Left lung (tissue), 10 donors: ENCODE results near the gene SPTA1. TPM values are rescaled to one million over a fixed set of nuclear protein-coding genes. Genes with fewer than 3 reads are reported as not detected.

Source experiments
- ATAC-seq: fragments of 200-7000 bp; cut with Tn5 transposase; one replicate; pipeline ENCODE4 v1.9.1; 2020; ENCODE audit warnings: moderate library complexity
- DNase-seq, 4 donors: peaks; one replicate each; pipeline ENCODE4 v3.0.0-alpha.2; 2013 to 2020
- H3K27ac ChIP-seq, 2 donors: fragments of 200-600 bp; sonication (generic) in 1 of 2; one replicate each; pipeline versions ENCODE4 v1.5.0 to v1.8.0; 2020 to 2021
- H3K27me3 ChIP-seq, 2 donors: fragments of 200-600 bp; sonication (generic) in 1 of 2; one replicate each; pipeline versions ENCODE4 v1.5.0 to v1.8.0; 2020 to 2021
- H3K36me3 ChIP-seq, 2 donors: fragments of 200-600 bp; sonication (generic) in 1 of 2; one replicate each; pipeline versions ENCODE4 v1.5.0 to v1.8.0; 2020 to 2021
- H3K4me1 ChIP-seq, 2 donors: fragments of 200-600 bp; one replicate each; pipeline ENCODE4 v1.8.0; 2021
- H3K4me3 ChIP-seq, 2 donors: fragments of 200-600 bp; sonication (generic) in 1 of 2; one replicate each; pipeline versions ENCODE4 v1.5.0 to v1.8.0; 2020 to 2021; ENCODE audit warnings: mild to moderate bottlenecking in 1 of 2
- H3K9me3 ChIP-seq, 2 donors: fragments of 200-600 bp; sonication (generic) in 1 of 2; one replicate each; pipeline versions ENCODE4 v1.5.0 to v1.8.0; 2020 to 2021
- intact Hi-C, 2 donors: fragments of 100-400 bp; cut with DNase I; formaldehyde crosslinking; loops; one replicate each; pipeline versions ENCODE4 v1.11.2 to v1.14.2; 2022
- polyA plus RNA-seq, 6 donors: library from polyadenylated mRNA; unstranded; fragments of 120-200 nt; gene quantifications; one replicate each; pipeline ENCODE4 v1.2.1, GENCODE V29; 2013; ENCODE audit not compliant: insufficient read length in 6 of 6
- total RNA-seq, 2 donors: library from RNA; stranded (reverse); fragmentation: NEBNext Ultra II Directional; extraction: Animal tissue kit (Norgen Biotek cat#: 25700); gene quantifications; one replicate each; pipeline ENCODE4 v1.2.1, GENCODE V29; 2021
- TF ChIP-seq, protein P1 (sequence below), 2 donors: fragments of 200-600 bp; sonication (generic) in 1 of 2; IDR thresholded peaks; one replicate each; pipeline versions ENCODE4 v1.5.0 to v1.8.0; 2021; ENCODE audit warnings: antibody characterized with exemption in 2 of 2
- donor health status: DM: no; HTN: yes; CAD: no.
- donor health status: DM: no; HTN: no; CAD: no.

The SPTA1 gene
- total and polyA plus RNA-seq, 8 donors, result 0.06 to 13.3 (median 9.3) TPM

DNA sequence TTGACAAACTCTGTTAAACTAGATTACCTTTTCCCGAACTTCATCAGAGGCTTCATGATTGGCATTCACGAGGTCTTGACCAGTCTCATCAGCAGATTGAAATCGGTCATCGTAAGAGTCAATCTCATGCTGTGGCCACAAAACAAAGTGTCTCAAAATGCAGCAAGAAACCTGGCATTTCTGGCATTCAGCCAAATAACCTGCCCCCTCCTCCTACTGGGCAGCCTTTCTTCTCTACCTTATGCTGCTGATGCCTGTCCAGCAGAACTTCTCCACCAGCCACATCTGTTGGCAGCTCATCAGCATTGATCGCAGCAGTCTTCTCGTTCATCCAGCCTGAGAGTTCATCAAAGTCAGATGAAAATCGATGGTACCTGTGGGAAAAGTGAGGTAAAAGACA, 12.2 kb downstream of the SPTA1 start:
- DNase-seq (no peak), ATAC-seq (no peak)
- intact Hi-C loops, result no loop called here
- Histone ChIP-seq H3K36me3 (no peaks in the 10 kb centered on the region), H3K4me1 (no peaks in the 10 kb centered on the region), H3K9me3 (no peaks in the 10 kb centered on the region), H3K27me3 (no peaks in the 10 kb centered on the region), H3K27ac (no peak overlapping the region), H3K4me3 (no peak overlapping the region)
- TF ChIP-seq, protein P1, sequence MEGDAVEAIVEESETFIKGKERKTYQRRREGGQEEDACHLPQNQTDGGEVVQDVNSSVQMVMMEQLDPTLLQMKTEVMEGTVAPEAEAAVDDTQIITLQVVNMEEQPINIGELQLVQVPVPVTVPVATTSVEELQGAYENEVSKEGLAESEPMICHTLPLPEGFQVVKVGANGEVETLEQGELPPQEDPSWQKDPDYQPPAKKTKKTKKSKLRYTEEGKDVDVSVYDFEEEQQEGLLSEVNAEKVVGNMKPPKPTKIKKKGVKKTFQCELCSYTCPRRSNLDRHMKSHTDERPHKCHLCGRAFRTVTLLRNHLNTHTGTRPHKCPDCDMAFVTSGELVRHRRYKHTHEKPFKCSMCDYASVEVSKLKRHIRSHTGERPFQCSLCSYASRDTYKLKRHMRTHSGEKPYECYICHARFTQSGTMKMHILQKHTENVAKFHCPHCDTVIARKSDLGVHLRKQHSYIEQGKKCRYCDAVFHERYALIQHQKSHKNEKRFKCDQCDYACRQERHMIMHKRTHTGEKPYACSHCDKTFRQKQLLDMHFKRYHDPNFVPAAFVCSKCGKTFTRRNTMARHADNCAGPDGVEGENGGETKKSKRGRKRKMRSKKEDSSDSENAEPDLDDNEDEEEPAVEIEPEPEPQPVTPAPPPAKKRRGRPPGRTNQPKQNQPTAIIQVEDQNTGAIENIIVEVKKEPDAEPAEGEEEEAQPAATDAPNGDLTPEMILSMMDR (IDR thresholded peaks at IDR 0.05), result no peak

DNA sequence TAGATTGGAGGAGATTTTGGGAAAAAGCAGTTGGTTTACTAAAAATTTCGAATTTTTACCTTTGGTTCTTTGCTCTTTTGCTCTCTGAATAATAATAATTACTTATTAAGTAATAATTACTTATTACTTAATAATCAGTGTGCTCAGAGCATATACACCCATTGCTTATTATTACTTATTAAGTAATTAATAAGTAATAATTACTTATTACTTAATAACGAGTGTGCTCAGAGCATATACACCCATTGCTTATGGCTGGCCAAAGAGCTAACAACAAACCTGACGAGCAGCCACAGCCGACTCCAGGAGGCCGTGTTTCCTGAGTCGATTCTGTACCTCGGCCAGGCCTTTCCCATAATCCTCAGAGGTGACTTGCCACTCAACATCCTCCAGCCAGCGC, 20.5 kb downstream of the SPTA1 start:
- H3K27ac ChIP-seq, result no peak overlapping the region
- H3K4me1 ChIP-seq, result no peaks in the 10 kb centered on the region
- no peak overlapping the region for H3K4me3 ChIP-seq
- H3K27me3 ChIP-seq, result no peaks in the 10 kb centered on the region
- DNase-seq, result no peak
- intact Hi-C loops, result no loop called here
- ATAC-seq, result no peak
- no peaks in the 10 kb centered on the region for H3K36me3 ChIP-seq
- TF ChIP-seq, protein P1 (IDR thresholded peaks at IDR 0.05), result no peak
- H3K9me3 ChIP-seq, result no peaks in the 10 kb centered on the region

DNA sequence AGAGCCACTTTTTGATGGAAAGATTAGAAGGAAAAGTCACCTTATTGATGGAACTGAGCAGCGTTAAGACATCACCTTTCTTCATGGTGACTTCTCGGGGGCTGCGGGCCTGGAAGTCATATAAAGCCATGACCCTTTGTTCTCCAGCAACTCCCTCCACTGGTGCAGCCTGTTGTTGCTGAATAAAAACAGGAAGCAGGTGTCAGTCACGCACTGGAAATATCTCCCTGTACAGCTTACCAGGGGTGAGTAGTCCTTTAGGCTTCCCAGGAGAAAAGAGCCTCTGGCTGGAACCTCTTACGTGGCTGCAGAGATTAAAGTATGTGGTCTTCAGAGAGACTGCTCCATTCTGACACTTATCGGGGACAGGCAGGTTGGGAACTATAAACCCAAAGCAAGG, 31.9 kb downstream of the SPTA1 start:
- intact Hi-C loops, result no loop called here
- Histone ChIP-seq H3K27ac (no peak overlapping the region), H3K4me3 (no peak overlapping the region), H3K9me3 (no peaks in the 10 kb centered on the region), H3K36me3 (no peaks in the 10 kb centered on the region), H3K27me3 (no peaks in the 10 kb centered on the region), H3K4me1 (peaks cover 0 to 6% of the 10 kb centered on the region in 2 donors)
- TF ChIP-seq, protein P1 (IDR thresholded peaks at IDR 0.05), result no peak
- no peak for ATAC-seq
- DNase-seq, result no peak

DNA sequence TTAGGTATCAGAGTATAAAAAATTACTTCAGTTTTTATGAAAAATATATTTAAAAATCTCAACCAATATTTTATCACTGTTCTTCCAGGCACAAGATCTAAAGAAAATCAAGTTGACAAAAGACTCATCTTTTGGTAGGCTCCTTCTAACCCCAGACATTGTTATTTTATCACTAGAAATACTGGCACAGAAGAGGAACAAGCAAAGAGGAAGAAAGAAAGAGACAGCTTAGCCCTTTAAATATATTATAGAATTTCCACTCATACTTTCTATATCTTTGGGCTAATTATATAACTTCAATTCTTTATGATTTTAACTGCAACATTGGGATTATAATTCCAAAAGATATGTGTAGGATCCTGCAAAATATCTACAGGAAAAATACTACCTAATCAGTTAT, 32.4 kb downstream of the SPTA1 start:
- Histone ChIP-seq H3K4me1 (peaks cover 0 to 6% of the 10 kb centered on the region in 2 donors), H3K27ac (no peak overlapping the region), H3K4me3 (no peak overlapping the region), H3K27me3 (no peaks in the 10 kb centered on the region), H3K9me3 (no peaks in the 10 kb centered on the region), H3K36me3 (no peaks in the 10 kb centered on the region)
- intact Hi-C loops, result no loop called here
- TF ChIP-seq, protein P1 (IDR thresholded peaks at IDR 0.05), result no peak
- no peak for ATAC-seq
- DNase-seq, result no peak

DNA sequence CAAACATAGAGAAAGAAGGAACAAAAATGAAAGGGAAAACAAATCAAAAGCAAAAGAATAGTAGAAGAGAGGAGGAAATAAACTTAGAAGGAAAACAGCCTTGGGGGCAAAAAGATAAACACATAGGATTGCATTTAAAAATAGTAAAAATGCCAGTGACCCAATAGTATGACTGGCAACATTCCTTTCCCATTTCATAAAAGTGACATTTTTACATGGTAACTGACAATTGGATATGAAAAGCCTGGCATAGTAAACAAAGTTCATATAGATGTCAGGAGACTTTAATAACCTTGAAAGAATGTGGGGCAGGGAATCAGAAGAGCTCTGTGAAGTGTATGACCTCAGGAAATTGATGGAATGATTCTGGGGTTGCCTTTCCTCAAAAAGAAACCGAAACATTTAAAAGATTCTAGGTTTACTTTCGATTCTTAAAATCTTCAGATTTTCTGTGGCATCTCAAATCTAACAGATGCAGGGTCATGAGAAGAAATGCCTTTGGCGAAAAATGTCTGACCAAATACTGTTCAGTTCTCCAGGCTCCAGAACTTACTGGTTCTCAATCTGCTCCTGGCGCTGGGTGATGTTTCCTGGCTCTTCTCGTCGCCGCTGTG, 33.7 kb downstream of the SPTA1 start:
- Histone ChIP-seq H3K27ac (no peak overlapping the region), H3K4me1 (peaks cover 0 to 6% of the 10 kb centered on the region in 2 donors), H3K36me3 (no peaks in the 10 kb centered on the region), H3K4me3 (no peak overlapping the region), H3K9me3 (no peaks in the 10 kb centered on the region), H3K27me3 (no peaks in the 10 kb centered on the region)
- TF ChIP-seq, protein P1 (IDR thresholded peaks at IDR 0.05), result no peak
- intact Hi-C loops, result no loop called here
- ATAC-seq (no peak), DNase-seq (no peak)
